ENCODE data around the gene HEG1. TPM values are rescaled to one million over a fixed set of nuclear protein-coding genes. Genes with fewer than 3 reads are reported as not detected.

The HEG1 gene
- total and polyA plus RNA-seq, 2 of the 13 experiments (the other 11 are each of a cell fraction or from before 2014, with no cell fraction given), result 10.7 to 18.2 TPM

- in situ Hi-C loops (cut with HindIII; ENCODE audit: extremely low pct_ligation_motif_present, low pct_unique_long_range_greater_than_20kb) (no loop called here), intact Hi-C loops (cut with micrococcal nuclease; ENCODE audit: unreplicated experiment) (no loop called here)
- H3K9ac ChIP-seq (ENCODE audit: insufficient read depth, low read depth, low read length), result no peak overlapping the region
- H3K4me1 ChIP-seq (ENCODE audit: insufficient read depth, low read length), result no peaks in the 10 kb centered on the region
- no peaks in the 10 kb centered on the region for H3K79me2 ChIP-seq (ENCODE audit: insufficient read depth, low read length)
- H3K4me2 ChIP-seq (ENCODE audit: low read depth, low read length), result no peak overlapping the region
- no peaks in the 10 kb centered on the region for H3K27me3 ChIP-seq (ENCODE audit: control insufficient read depth in 1 of 2, insufficient read depth in 2 of 2, low read length in 2 of 2)
- peaks cover 24 to 76% of the 10 kb centered on the region in 2 experiments for H3K36me3 ChIP-seq (replicated peaks in 1 of 2; ENCODE audit: control insufficient read depth in 1 of 2, insufficient read depth in 2 of 2, low read length in 2 of 2)
- WGBS (ENCODE audit: low lambda C conversion rate), result 97% methylated on average over 3 of the region's 3 CpGs
- no peaks in the 10 kb centered on the region for H4K20me1 ChIP-seq (ENCODE audit: insufficient read depth, low read length)
- TF ChIP-seq ZNF768 (CRISPR knock-in tag; IDR thresholded peaks at IDR 0.05) (no peak), SCMH1 (CRISPR knock-in tag; IDR thresholded peaks at IDR 0.05; ENCODE audit: borderline replicate concordance) (no peak), ZNF562 (CRISPR knock-in tag; IDR thresholded peaks at IDR 0.05; ENCODE audit: borderline replicate concordance) (no peak), NR1H2 (CRISPR knock-in tag; IDR thresholded peaks at IDR 0.05; ENCODE audit: borderline replicate concordance, low read depth) (no peak), NFE2 (CRISPR knock-in tag; IDR thresholded peaks at IDR 0.05) (no peak), MIER3 (CRISPR knock-in tag; IDR thresholded peaks at IDR 0.05; ENCODE audit: borderline replicate concordance) (no peak), PTBP1 (IDR thresholded peaks at IDR 0.05; ENCODE audit: low read depth, low read length, poor library complexity, severe bottlenecking) (no peak), HMG20A (CRISPR knock-in tag; IDR thresholded peaks at IDR 0.05; ENCODE audit: borderline replicate concordance) (no peak), ZNF160 (CRISPR knock-in tag; IDR thresholded peaks at IDR 0.05) (no peak), RAD51 (IDR thresholded peaks at IDR 0.05; ENCODE audit: borderline replicate concordance) (no peak), HMG20B (CRISPR knock-in tag; conservative IDR thresholded peaks at IDR 0.05) (no peak), CHD4 (IDR thresholded peaks at IDR 0.05; ENCODE audit: borderline replicate concordance, low read length) (no peak), ZBTB38 (CRISPR knock-in tag; IDR thresholded peaks at IDR 0.05) (no peak), ZNF513 (CRISPR knock-in tag; conservative IDR thresholded peaks at IDR 0.05) (no peak), ZNF558 (CRISPR knock-in tag; IDR thresholded peaks at IDR 0.05; ENCODE audit: borderline replicate concordance) (no peak), KMT2A (CRISPR knock-in tag; IDR thresholded peaks at IDR 0.05) (no peak), HES4 (CRISPR knock-in tag; IDR thresholded peaks at IDR 0.05; ENCODE audit: borderline replicate concordance) (no peak)
- TF ChIP-seq, protein P1, sequence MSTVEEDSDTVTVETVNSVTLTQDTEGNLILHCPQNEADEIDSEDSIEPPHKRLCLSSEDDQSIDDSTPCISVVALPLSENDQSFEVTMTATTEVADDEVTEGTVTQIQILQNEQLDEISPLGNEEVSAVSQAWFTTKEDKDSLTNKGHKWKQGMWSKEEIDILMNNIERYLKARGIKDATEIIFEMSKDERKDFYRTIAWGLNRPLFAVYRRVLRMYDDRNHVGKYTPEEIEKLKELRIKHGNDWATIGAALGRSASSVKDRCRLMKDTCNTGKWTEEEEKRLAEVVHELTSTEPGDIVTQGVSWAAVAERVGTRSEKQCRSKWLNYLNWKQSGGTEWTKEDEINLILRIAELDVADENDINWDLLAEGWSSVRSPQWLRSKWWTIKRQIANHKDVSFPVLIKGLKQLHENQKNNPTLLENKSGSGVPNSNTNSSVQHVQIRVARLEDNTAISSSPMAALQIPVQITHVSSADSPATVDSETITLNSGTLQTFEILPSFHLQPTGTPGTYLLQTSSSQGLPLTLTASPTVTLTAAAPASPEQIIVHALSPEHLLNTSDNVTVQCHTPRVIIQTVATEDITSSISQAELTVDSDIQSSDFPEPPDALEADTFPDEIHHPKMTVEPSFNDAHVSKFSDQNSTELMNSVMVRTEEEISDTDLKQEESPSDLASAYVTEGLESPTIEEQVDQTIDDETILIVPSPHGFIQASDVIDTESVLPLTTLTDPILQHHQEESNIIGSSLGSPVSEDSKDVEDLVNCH (CRISPR knock-in tag; IDR thresholded peaks at IDR 0.05), result no peak
- TF ChIP-seq, protein P2, sequence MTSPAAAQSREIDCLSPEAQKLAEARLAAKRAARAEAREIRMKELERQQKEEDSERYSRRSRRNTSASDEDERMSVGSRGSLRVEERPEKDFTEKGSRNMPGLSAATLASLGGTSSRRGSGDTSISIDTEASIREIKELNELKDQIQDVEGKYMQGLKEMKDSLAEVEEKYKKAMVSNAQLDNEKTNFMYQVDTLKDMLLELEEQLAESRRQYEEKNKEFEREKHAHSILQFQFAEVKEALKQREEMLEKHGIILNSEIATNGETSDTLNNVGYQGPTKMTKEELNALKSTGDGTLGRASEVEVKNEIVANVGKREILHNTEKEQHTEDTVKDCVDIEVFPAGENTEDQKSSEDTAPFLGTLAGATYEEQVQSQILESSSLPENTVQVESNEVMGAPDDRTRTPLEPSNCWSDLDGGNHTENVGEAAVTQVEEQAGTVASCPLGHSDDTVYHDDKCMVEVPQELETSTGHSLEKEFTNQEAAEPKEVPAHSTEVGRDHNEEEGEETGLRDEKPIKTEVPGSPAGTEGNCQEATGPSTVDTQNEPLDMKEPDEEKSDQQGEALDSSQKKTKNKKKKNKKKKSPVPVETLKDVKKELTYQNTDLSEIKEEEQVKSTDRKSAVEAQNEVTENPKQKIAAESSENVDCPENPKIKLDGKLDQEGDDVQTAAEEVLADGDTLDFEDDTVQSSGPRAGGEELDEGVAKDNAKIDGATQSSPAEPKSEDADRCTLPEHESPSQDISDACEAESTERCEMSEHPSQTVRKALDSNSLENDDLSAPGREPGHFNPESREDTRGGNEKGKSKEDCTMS (CRISPR knock-in tag; conservative IDR thresholded peaks at IDR 0.05), result no peak
- TF ChIP-seq, protein P3, sequence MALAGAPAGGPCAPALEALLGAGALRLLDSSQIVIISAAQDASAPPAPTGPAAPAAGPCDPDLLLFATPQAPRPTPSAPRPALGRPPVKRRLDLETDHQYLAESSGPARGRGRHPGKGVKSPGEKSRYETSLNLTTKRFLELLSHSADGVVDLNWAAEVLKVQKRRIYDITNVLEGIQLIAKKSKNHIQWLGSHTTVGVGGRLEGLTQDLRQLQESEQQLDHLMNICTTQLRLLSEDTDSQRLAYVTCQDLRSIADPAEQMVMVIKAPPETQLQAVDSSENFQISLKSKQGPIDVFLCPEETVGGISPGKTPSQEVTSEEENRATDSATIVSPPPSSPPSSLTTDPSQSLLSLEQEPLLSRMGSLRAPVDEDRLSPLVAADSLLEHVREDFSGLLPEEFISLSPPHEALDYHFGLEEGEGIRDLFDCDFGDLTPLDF (CRISPR knock-in tag; IDR thresholded peaks at IDR 0.05), result no peak
- no TSS peak for BruUV-seq (replicated peaks)
- no peak for FAIRE-seq
- DNase-seq (ENCODE audit: low spot score), result no peak
- ChIA-PET POLR2A (no interaction called here), CTCF (ENCODE audit: low intra/inter-chr PET ratio, low total read pairs) (no interaction called here)
- H3K4me3 ChIP-seq (replicated peaks in 1 of 3; ENCODE audit: insufficient read depth in 1 of 3, low read depth in 2 of 3, low read length in 3 of 3), result no peak overlapping the region
- H3K9me3 ChIP-seq (ENCODE audit: low read length), result no peaks in the 10 kb centered on the region
- no peak overlapping the region for H2AFZ ChIP-seq (ENCODE audit: low read length)
- no peak for ATAC-seq
- no peak overlapping the region for H3K27ac ChIP-seq (ENCODE audit: extremely low read length, insufficient read depth, low read length)
Measured at GRCh38 chr3:125019271-125019670, 36.5 kb downstream of the HEG1 start.

Data from HepG2 (cell line).